ENCODE results near the gene S100A6. TPM values are rescaled to one million over a fixed set of nuclear protein-coding genes. Genes with fewer than 3 reads are reported as not detected.

S100A6 gene
- total and polyA plus RNA-seq, 2 donors (not counting 1 experiment from before 2014, with no cell fraction given) = 110 to 213 TPM

- Histone ChIP-seq H3K79me2 (ENCODE audit: control insufficient read depth, insufficient read depth, low read length) (no peaks in the 10 kb centered on the region), H3K4me2 (replicated peaks; ENCODE audit: low read depth, low read length, poor library complexity, severe bottlenecking) (no peak overlapping the region), H3K4me1 (ENCODE audit: control insufficient read depth in 2 of 2, insufficient read depth in 2 of 2, low read length in 2 of 2) (peaks cover 22 to 28% of the 10 kb centered on the region in 2 donors), H3K36me3 (replicated peaks in 1 of 2; ENCODE audit: control extremely low read depth in 1 of 2, control insufficient read depth in 1 of 2, extremely low read depth in 1 of 2, insufficient read depth in 2 of 2, low read length in 1 of 2) (peaks cover 0 to 2% of the 10 kb centered on the region in 2 experiments), H3K4me3 (ENCODE audit: control extremely low read depth in 1 of 5, extremely low read depth in 1 of 5, insufficient read depth in 1 of 5, low read depth in 2 of 5, low read length in 4 of 5) (no peak overlapping the region), H3K9ac (ENCODE audit: low read length) (no peak overlapping the region), H2AFZ (ENCODE audit: insufficient read depth, low read depth, low read length, poor library complexity, severe bottlenecking) (no peak overlapping the region), H3K9me3 (ENCODE audit: control extremely low read depth in 1 of 3, control insufficient read depth in 2 of 3, insufficient read depth in 1 of 3, low read length in 2 of 3) (no peaks in the 10 kb centered on the region), H3K27ac (ENCODE audit: low read length in 2 of 2) (no peak overlapping the region), H3K27me3 (replicated peaks in 1 of 4; ENCODE audit: control extremely low read depth in 1 of 4, control insufficient read depth in 3 of 4, insufficient read depth in 4 of 4, low read length in 3 of 4) (peaks cover 0 to 5% (median 0%) of the 10 kb centered on the region in 4 experiments), H4K20me1 (ENCODE audit: control insufficient read depth, insufficient read depth, low read length, poor library complexity, severe bottlenecking) (no peaks in the 10 kb centered on the region)
- Mint-ChIP-seq H3K4me1 (peaks cover 32% of the 10 kb centered on the region), H3K9me3 (ENCODE audit: insufficient read depth) (no peaks in the 10 kb centered on the region), H3K27me3 (peaks cover 9% of the 10 kb centered on the region), H3K27ac (peak overlapping the region; percentile 37), H3K4me3 (no peak overlapping the region)
- CTCF ChIA-PET = interaction anchor here (7.5 kb wide), 1 partner anchor 14 kb away, joined by 59 read pairs; the partner anchor contains the start of gene S100A6
- no peak for DNase-seq
- POLR2A ChIA-PET = no interaction called here
- WGBS (ENCODE audit: insufficient coverage) = 86% methylated on average over 16 of the region's 19 CpGs
- TF ChIP-seq EZH2 (IDR thresholded peaks at IDR 0.05; ENCODE audit: borderline replicate concordance, insufficient read depth, low read depth, low read length, poor library complexity, severe bottlenecking) = no peak
- no peak for TF ChIP-seq CTCF (IDR thresholded peaks at IDR 0.05)
- no peak for ATAC-seq (ENCODE audit: low read depth)
- intact Hi-C loops (cut with micrococcal nuclease) = no loop called here
Observed at GRCh38 chr1:153547560-153548551, 12.1 kb upstream of the S100A6 start.
